ENCODE measurements around the gene SYT7.

GRCh38 chr11:61555051-61555969 is 25.6 kb downstream of the SYT7 start:
- TF ChIP-seq POLR2AphosphoS5 (IDR thresholded peaks at IDR 0.05; ENCODE audit: borderline replicate concordance, low read depth, low read length) (no peak), EZH2 (IDR thresholded peaks at IDR 0.05) (no peak), FOXP2 (optimal IDR thresholded peaks at IDR 0.05; ENCODE audit: control extremely low read depth, extremely low read length, insufficient read depth) (no peak)
